Neural progenitor cell (in vitro differentiated cells): ENCODE results near the gene SYT17.

Experiments used
- CTCF ChIP-seq: fragments of 200-600 bp; sonication (generic); IDR thresholded peaks from 2 replicates; pipeline ENCODE4 v1.5.1; 2017; ENCODE audit warnings: antibody characterized with exemption, mild to moderate bottlenecking
- EZH2 ChIP-seq: fragments of 200-600 bp; sonication (generic); IDR thresholded peaks from 2 replicates; pipeline ENCODE4 v1.6.1; 2017; ENCODE audit warnings: antibody characterized with exemption, mild to moderate bottlenecking, moderate library complexity

GRCh38 chr16:19203374-19203966, 35.4 kb downstream of the SYT17 start:
- no peak for TF ChIP-seq CTCF
- no peak for TF ChIP-seq EZH2
